Measurements from ENCODE around the gene USP7. TPM values are rescaled to one million over a fixed set of nuclear protein-coding genes. Genes with fewer than 3 reads are reported as not detected.
"Not testable (repeated sequence)": the region's sequence is repeated elsewhere in the genome, so short reads cannot be mapped to it uniquely, and the experiment has no call there.

Gene USP7
- total RNA-seq, 2 experiments from 2014 or later: 259 to 268 TPM

- no peak overlapping the region for H3K27ac Mint-ChIP-seq
Measured at GRCh38 chr16:8972843-8973586, 9.3 kb upstream of the USP7 start.

GRCh38 chr16:8971416-8971815 is 7.7 kb upstream of the USP7 start:
- Mint-ChIP-seq H3K9me3 (no peaks in the 10 kb centered on the region), H3K4me1 (ENCODE audit: low read depth) (no peaks in the 10 kb centered on the region), H3K4me3 (no peak overlapping the region), H3K27me3 (no peaks in the 10 kb centered on the region), H3K36me3 (ENCODE audit: low read depth) (no peaks in the 10 kb centered on the region), H3K27ac (no peak overlapping the region)
- ATAC-seq (ENCODE audit: poor library complexity) (no peak), DNase-seq (no peak)
- Histone ChIP-seq H3K4me3 (ENCODE audit: low read length) (no peak overlapping the region), H3K9me3 (ENCODE audit: control insufficient read depth in 1 of 2, insufficient read depth in 1 of 2, low read length in 2 of 2) (no peaks in the 10 kb centered on the region), H3K4me1 (ENCODE audit: insufficient read depth, low read length) (no peaks in the 10 kb centered on the region), H3K27ac (ENCODE audit: low read depth in 1 of 2, low read length in 2 of 2) (no peak overlapping the region), H3K27me3 (ENCODE audit: control insufficient read depth in 1 of 2, insufficient read depth in 2 of 2, low read length in 2 of 2) (no peaks in the 10 kb centered on the region), H3K36me3 (ENCODE audit: insufficient read depth, low read length) (no peaks in the 10 kb centered on the region)
- POLR2A ChIA-PET: no interaction called here
- CTCF ChIA-PET: no interaction called here
- intact Hi-C loops (cut with DNase I, micrococcal nuclease): no loop called here
- TF ChIP-seq CTCF (IDR thresholded peaks at IDR 0.05): no peak

More at GRCh38 chr16:8972843-8973586, 9.3 kb upstream of the USP7 start:
- ChIA-PET POLR2A (interaction anchor here (0.5 kb wide), 1 partner anchor 154 kb away, joined by 5 read pairs; no protein-coding TSS in a partner anchor), CTCF (no interaction called here)
- Mint-ChIP-seq H3K4me3 (no peak overlapping the region), H3K27me3 (no peaks in the 10 kb centered on the region), H3K9me3 (no peaks in the 10 kb centered on the region), H3K36me3 (ENCODE audit: low read depth) (no peaks in the 10 kb centered on the region), H3K4me1 (ENCODE audit: low read depth) (no peaks in the 10 kb centered on the region)
- Histone ChIP-seq H3K27ac (ENCODE audit: low read depth in 1 of 2, low read length in 2 of 2) (no peak overlapping the region), H3K9me3 (ENCODE audit: control insufficient read depth in 1 of 2, insufficient read depth in 1 of 2, low read length in 2 of 2) (no peaks in the 10 kb centered on the region), H3K4me3 (ENCODE audit: low read length) (no peak overlapping the region), H3K36me3 (ENCODE audit: insufficient read depth, low read length) (no peaks in the 10 kb centered on the region), H3K4me1 (ENCODE audit: insufficient read depth, low read length) (no peaks in the 10 kb centered on the region), H3K27me3 (ENCODE audit: control insufficient read depth in 1 of 2, insufficient read depth in 2 of 2, low read length in 2 of 2) (no peaks in the 10 kb centered on the region)
- no peak for DNase-seq
- intact Hi-C loops (cut with DNase I, micrococcal nuclease): loop anchor here in 1 of 2 experiments (1.0 kb wide), 1 partner anchor 17 kb away; no protein-coding TSS in a partner anchor
- TF ChIP-seq CTCF (IDR thresholded peaks at IDR 0.05): no peak
- ATAC-seq (ENCODE audit: poor library complexity): no peak

GRCh38 chr16:8969202-8969897 is 5.6 kb upstream of the USP7 start:
- intact Hi-C loops (cut with DNase I, micrococcal nuclease); H3K27me3 Mint-ChIP-seq: not testable (repeated sequence)

GRCh38 chr16:8968054-8968453 is 4.3 kb upstream of the USP7 start:
- CTCF ChIA-PET: interaction anchor here (1.4 kb wide), 1 partner anchor 31 kb away, joined by 4 read pairs; no protein-coding TSS in a partner anchor
- H3K27ac Mint-ChIP-seq; DNase-seq; H3K4me3 ChIP-seq (ENCODE audit: low read length); H3K27me3 ChIP-seq (ENCODE audit: control insufficient read depth in 1 of 2, insufficient read depth in 2 of 2, low read length in 2 of 2); H3K27me3 Mint-ChIP-seq; H3K4me3 Mint-ChIP-seq; ATAC-seq (ENCODE audit: poor library complexity); H3K4me1 ChIP-seq (ENCODE audit: insufficient read depth, low read length); H3K9me3 Mint-ChIP-seq; H3K9me3 ChIP-seq (ENCODE audit: control insufficient read depth in 1 of 2, insufficient read depth in 1 of 2, low read length in 2 of 2); H3K36me3 ChIP-seq (ENCODE audit: insufficient read depth, low read length); intact Hi-C loops (cut with DNase I, micrococcal nuclease); H3K27ac ChIP-seq (ENCODE audit: low read depth in 1 of 2, low read length in 2 of 2); H3K36me3 Mint-ChIP-seq (ENCODE audit: low read depth): not testable (repeated sequence)
- H3K4me1 Mint-ChIP-seq (ENCODE audit: low read depth): peaks cover 11% of the 10 kb centered on the region
- POLR2A ChIA-PET: interaction anchor here (0.7 kb wide), 1 partner anchor 298 kb away, joined by 6 read pairs; no protein-coding TSS in a partner anchor

More at GRCh38 chr16:8969202-8969897, 5.6 kb upstream of the USP7 start:
- H3K9me3 ChIP-seq (ENCODE audit: control insufficient read depth in 1 of 2, insufficient read depth in 1 of 2, low read length in 2 of 2); H3K27ac ChIP-seq (ENCODE audit: low read depth in 1 of 2, low read length in 2 of 2); H3K4me1 Mint-ChIP-seq (ENCODE audit: low read depth); H3K27ac Mint-ChIP-seq; H3K9me3 Mint-ChIP-seq; H3K4me1 ChIP-seq (ENCODE audit: insufficient read depth, low read length); H3K4me3 ChIP-seq (ENCODE audit: low read length); ATAC-seq (ENCODE audit: poor library complexity); H3K4me3 Mint-ChIP-seq; DNase-seq; POLR2A ChIA-PET; H3K36me3 Mint-ChIP-seq (ENCODE audit: low read depth); H3K27me3 ChIP-seq (ENCODE audit: control insufficient read depth in 1 of 2, insufficient read depth in 2 of 2, low read length in 2 of 2); H3K36me3 ChIP-seq (ENCODE audit: insufficient read depth, low read length); CTCF ChIA-PET: not testable (repeated sequence)

Data from CD4-positive, alpha-beta T cell (primary cell).